Ammon's horn (tissue), 1 donor: ENCODE measurements around the gene CPED1.
"Not testable (repeated sequence)": the region's sequence is repeated elsewhere in the genome, so short reads cannot be mapped to it uniquely, and the experiment has no call there.

ENCODE experiments used
- DNase-seq: peaks from one replicate; pipeline ENCODE4 v3.0.0-alpha.2; 2016; ENCODE audit warnings: low spot score

The CPED1 gene

DNA sequence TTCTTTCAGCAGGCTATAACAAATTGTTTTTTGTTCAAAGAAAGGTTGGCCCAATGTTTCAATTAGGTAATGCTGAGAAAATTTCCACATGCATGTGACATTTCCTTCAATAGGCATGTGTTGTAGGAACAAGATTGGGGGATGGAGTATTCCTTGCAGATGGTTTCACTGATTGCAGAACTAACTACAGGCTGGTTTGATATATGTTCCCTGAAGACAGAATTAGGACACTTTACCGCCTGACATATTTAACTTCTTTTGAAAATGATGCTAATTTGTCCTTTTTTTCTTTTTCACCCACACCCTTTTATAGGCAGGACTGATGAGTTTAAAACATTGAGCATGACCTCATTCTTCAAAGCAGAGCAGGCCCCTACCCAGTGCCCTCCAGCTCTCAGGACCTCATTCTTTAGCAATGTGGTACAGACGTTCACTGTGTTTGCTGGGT, 163.3 kb downstream of the CPED1 start:
- no peak for DNase-seq

- no peak for DNase-seq
Measured at GRCh38 chr7:121153411-121153810, 164.9 kb downstream of the CPED1 start.

DNA sequence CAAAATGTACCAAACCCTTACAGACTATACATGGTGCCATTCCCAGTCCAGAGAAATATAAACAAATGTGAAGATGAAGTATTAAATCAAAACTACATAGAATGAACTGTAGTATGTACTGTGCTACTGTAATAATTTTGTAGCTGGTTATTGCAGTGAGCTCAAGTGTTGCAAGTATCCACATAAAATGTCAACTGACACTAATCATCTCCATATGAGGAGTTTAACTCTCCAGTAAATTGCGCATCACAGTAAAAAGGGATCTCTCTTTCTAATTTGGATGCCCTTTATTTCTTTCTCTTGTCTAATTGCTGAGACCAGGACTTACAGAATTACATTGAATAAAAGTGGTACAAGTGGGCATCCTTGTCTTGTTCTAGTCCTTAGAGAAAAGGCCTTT, 165.5 kb downstream of the CPED1 start:
- DNase-seq = no peak

DNA sequence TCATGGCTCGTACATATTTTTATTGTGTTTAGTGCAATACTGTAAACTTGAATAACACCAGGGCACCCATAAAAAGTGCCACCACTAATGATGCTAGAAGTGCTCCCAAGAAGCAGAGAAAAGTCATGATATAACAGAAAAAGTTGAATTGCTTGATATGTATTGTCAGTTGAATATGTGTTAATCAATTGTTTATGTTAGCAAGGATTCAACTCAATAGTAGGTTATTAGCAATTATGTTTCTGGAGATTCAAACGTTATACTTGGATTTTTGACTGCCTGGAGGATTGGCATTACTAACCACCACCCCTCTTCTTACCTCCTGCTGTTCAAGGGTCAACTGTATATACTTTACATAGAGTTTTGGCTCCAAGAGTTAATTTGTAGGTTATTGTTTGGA, 168.3 kb downstream of the CPED1 start:
- no peak for DNase-seq

GRCh38 chr7:121157341-121157751, 168.8 kb downstream of the CPED1 start:
- DNase-seq = no peak

- DNase-seq = no peak
Measured at GRCh38 chr7:121157885-121158590, 169.5 kb downstream of the CPED1 start.

DNA sequence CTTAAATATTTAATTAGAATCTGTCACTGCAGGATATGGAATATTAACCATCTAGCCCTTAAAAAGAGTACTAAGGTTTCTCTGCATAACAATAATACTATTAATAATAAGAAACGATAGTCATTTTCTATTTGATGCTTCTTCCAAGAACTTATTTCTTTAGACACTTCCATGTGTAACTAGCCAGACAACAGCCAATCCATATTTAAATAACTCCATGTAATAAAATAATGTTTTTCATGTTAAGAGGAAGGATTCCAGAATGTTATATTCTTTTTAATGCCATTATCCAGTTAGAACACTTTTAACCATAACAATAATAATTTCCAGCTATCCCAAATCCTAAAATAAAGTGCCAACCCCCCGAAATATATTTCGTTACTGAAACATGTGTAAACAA, 170.2 kb downstream of the CPED1 start:
- no peak for DNase-seq

DNA sequence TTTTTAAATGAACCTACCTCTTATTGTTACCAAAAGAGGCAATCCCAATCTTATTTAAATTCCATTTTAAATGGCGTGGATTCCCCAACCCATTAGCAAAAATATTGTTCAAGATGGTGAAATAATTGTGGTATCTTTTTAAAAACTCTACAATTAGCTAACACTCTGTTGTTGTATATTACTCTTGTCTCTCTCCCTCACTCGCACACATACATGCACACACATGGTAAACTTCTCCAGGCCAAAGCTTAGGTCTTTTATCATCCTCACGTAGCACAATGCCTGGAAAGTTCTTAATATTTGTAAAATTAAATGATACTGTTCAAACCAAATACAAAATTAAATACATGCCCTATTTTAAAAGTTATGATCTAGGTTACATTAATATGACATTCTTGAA, 171.0 kb downstream of the CPED1 start:
- no peak for DNase-seq

GRCh38 chr7:121160150-121161008, 171.9 kb downstream of the CPED1 start:
- no peak for DNase-seq

- no peak for DNase-seq
Measured at GRCh38 chr7:121163699-121164098, 175.2 kb downstream of the CPED1 start.

GRCh38 chr7:121164247-121164646, 175.7 kb downstream of the CPED1 start:
- DNase-seq = no peak

DNA sequence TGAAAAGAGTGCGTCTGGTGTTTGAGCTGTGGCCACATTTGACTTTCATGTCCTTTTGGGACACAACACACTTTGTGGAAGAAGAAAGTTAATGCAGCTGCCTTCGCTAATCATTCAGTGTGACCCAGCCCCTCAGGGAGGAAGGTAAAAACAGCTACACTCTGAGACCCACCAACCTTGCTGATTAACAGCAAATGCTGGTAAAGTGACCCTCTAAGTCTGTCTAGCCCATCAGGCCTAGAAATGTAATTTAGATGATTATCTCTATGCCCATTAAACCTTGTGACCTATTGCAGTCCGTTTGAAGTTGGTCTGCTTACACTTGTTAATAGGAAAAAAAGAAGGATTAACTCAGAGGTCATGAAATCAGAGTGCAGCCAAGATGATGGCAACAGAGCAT, 178.4 kb downstream of the CPED1 start:
- DNase-seq = no peak

DNA sequence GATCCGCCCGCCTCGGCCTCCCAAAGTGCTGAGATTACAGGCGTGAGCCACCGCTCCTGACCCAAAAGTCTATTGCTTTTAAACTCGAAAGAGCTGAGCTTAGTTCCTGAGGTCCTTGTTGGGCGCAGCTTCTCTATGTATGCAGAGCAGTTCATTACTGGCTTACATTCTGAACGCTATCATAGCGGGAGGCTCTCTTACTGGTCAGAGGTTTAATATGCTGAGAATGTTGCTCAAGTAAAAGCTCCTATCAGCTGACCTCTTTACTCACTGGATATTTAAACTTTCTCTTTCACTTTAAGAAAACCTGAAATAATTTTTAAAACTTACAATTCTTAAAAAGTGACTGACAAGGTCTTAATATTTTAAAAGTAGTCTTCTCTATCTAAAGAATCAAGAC, 179.5 kb downstream of the CPED1 start:
- no peak for DNase-seq

DNA sequence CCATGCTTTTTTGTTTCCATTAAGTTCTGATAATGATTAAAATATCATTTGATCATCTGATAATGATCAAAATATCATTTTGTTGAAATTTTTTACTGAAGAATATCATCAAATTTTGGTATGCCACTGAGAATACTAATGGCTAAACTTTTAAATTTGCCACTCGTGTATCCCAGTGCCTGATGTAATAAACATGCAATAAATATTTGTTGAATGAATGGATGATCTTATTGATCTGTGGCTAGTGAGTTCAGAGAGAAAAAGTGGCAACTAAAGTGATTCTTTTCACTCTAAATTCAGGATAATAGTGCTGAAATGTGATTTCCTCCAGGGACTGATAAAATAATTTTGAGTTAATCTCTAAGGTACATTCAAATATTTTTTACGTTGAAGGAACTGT, 181.0 kb downstream of the CPED1 start:
- DNase-seq = no peak

DNA sequence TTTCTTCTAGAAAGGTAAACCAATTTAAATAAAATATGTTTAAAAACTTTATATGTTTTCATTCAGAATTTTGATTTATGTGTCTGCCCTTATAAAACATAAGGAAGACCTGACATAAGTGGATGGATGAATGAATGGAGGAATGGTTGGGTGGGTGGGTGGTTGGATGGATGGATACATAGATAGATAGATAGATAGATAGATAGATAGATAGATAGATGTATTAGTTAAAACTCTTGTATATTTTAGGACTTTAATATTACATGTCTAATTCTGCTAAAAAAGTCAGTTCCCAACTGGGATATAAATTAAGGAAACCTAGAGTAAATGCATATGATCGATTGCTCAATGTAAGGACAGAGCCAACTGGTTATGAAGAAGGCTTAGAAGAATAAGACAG, 184.0 kb downstream of the CPED1 start:
- no peak for DNase-seq

- no peak for DNase-seq
Measured at GRCh38 chr7:121175826-121176225, 187.3 kb downstream of the CPED1 start.

DNA sequence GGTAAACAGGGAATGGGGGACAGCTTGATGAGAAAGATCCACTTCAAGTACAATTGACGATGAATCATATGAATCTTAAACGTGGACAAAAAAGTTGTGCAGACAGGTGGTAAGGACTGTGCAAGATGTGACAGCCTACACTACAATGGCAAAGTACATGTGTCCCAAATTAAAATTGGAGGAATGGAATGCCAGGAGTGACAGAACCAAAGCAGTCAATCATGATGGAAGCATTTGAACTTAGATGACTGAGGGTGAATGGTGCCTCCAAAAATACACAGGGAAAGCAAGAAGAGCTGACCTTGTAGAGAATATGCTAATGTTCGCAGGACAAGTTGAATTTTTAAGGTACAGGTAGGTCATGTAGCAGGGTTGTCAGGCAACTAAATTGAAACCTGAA, 189.9 kb downstream of the CPED1 start:
- DNase-seq = no peak

- DNase-seq = no peak
Measured at GRCh38 chr7:121178869-121179497, 190.5 kb downstream of the CPED1 start.

- DNase-seq = no peak
Measured at GRCh38 chr7:121180436-121181063, 192.0 kb downstream of the CPED1 start.

DNA sequence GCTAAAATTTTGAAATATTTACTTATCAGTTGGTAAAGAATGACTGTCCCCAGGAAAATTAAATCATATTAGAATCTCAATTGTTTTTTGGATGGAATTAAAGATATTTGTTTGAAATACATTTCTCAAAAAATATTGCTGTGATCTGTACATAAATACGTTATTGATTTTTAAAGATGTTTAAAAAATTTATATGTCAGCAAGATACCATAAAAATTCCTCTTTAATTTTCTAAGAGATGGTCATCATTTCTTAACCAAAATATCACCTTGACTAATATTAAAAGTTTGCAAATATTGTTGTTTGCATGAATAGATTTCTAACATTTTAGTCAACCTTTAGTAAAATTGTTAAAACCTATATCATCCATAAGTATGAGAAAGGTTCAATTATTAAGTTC, 192.8 kb downstream of the CPED1 start:
- no peak for DNase-seq

DNA sequence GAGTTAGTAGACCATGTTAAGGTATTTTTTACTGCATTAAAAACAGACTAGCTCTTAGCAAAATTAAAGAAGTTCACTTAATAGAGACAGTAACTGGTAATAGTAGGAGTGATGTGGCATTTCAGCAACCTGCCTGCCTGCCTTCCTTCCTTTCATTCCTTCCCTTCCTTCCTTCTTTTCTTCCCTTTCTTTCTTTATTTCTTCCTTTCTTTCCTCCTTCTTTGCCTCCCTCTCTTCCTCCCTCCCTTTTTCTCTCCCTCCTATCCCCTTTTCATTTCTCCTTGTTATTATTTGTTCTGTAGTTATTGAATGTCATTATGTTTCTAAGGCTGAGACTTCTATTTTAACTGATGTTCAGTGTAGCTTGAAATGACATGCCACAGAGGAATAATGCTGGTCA, 193.8 kb downstream of the CPED1 start:
- no peak for DNase-seq

DNA sequence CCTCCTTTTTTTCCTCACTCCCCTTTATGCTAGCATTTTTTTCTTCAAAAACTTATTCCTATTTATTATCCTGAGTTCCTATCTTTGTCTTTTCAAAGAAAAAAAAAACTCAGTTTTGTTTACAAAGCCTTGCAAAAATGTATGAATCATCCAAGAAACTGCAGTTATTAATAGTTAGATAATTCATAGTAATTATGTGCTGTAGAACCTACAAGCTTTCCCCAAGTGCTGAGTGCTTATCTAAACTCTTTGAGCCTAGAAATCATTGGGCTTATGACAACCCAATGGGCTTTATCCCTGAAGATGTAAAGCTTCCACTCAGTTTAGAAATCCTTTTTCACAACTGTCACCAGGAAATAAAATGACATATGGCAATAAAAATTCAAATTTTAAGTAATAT, 194.4 kb downstream of the CPED1 start:
- no peak for DNase-seq

- not testable (repeated sequence) for DNase-seq
Measured at GRCh38 chr7:121183883-121184282, 195.4 kb downstream of the CPED1 start.
